Loucy (cell line): Measurements from ENCODE around the gene CLIP1.
"Not testable (repeated sequence)": the region's sequence is repeated elsewhere in the genome, so short reads cannot be mapped to it uniquely, and the experiment has no call there.

ENCODE experiments used
- H2AFZ ChIP-seq: fragments of 200-600 bp; sonication (generic); 2 replicates; pipeline ENCODE4 v1.6.0; 2016; ENCODE audit warnings: antibody characterized with exemption, mild to moderate bottlenecking, low read length, moderate library complexity
- H3F3A ChIP-seq: fragments of 200-600 bp; 2 replicates; pipeline ENCODE4 v1.6.0; 2016; ENCODE audit warnings: antibody characterized with exemption, low read depth, mild to moderate bottlenecking
- H3K27me3 ChIP-seq: fragments of 200-600 bp; sonication (generic); 2 replicates; pipeline ENCODE4 v1.6.1; 2014; ENCODE audit warnings: low read length, mild to moderate bottlenecking; ENCODE audit not compliant: insufficient read depth, poor library complexity, severe bottlenecking
- H3K36me3 ChIP-seq: fragments of 200-600 bp; sonication (generic); 2 replicates; pipeline ENCODE4 v1.6.1; 2016; ENCODE audit warnings: low read length; ENCODE audit not compliant: insufficient read depth
- H3K4me1 ChIP-seq: fragments of 200-600 bp; sonication (generic); 2 replicates; pipeline ENCODE4 v1.5.1; 2014; ENCODE audit warnings: low read length, mild to moderate bottlenecking; ENCODE audit not compliant: insufficient read depth, poor library complexity, severe bottlenecking
- H3K4me2 ChIP-seq: fragments of 200-600 bp; sonication (generic); 2 replicates; pipeline ENCODE4 v1.6.0; 2014; ENCODE audit warnings: antibody characterized with exemption, low read length, low read depth, mild to moderate bottlenecking; ENCODE audit not compliant: poor library complexity, severe bottlenecking
- H3K4me3 ChIP-seq: fragments of 200-600 bp; sonication (generic); 2 replicates; pipeline ENCODE4 v1.5.1; 2014; ENCODE audit warnings: low read length, mild to moderate bottlenecking, mixed read lengths; ENCODE audit not compliant: poor library complexity, severe bottlenecking
- H3K79me2 ChIP-seq: fragments of 200-600 bp; sonication (generic); 2 replicates; pipeline ENCODE4 v1.6.1; 2014; ENCODE audit warnings: low read length; ENCODE audit not compliant: insufficient read depth
- H3K9ac ChIP-seq: fragments of 200-600 bp; sonication (generic); 2 replicates; pipeline ENCODE4 v1.6.0; 2014; ENCODE audit warnings: mild to moderate bottlenecking, low read depth, low read length, moderate library complexity; ENCODE audit not compliant: poor library complexity, severe bottlenecking
- H3K9me2 ChIP-seq: fragments of 200-600 bp; sonication (generic); replicated peaks from 2 replicates; pipeline ENCODE4 v1.6.1; 2016; ENCODE audit warnings: low read depth, low read length, mixed read lengths
- H3K9me3 ChIP-seq: fragments of 200-600 bp; sonication (generic); 2 replicates; pipeline ENCODE4 v1.6.1; 2014; ENCODE audit warnings: mild to moderate bottlenecking, antibody characterized with exemption, low read length, low read depth; ENCODE audit not compliant: insufficient read depth
- H4K20me1 ChIP-seq: fragments of 200-600 bp; sonication (generic); 2 replicates; pipeline ENCODE4 v1.6.0; 2014; ENCODE audit warnings: antibody characterized with exemption, low read length, mild to moderate bottlenecking; ENCODE audit not compliant: insufficient read depth, poor library complexity, severe bottlenecking
- EZH2phosphoT487 ChIP-seq: fragments of 200-600 bp; IDR thresholded peaks from 2 replicates; pipeline ENCODE4 v1.6.1; 2018; ENCODE audit warnings: antibody characterized with exemption, mild to moderate bottlenecking, moderate library complexity, borderline replicate concordance
- TF ChIP-seq, protein P1 (sequence below): fragments of 200-600 bp; sonication (generic); conservative IDR thresholded peaks from 2 replicates; pipeline ENCODE4 v1.5.1; 2014; ENCODE audit warnings: mild to moderate bottlenecking, antibody characterized with exemption, low read length

Gene CLIP1

DNA sequence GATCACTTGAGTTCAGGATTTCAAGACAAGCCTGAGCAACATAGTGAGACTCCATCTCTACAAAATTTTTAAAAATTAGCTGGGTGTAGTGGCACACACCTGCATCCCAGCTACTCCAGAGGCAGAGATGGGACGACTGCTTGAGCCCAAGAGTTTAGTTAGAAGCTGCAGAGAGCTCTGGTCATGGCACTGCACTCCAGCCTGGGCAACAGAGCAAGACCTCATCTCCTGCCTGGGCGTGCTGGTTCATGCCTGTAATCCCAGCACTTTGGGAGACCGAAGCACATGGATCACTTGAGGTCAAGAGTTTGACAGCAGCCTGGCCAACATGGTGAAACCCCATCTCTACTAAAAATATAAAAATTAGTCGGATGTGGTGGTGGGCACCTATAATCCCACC lies 20.2 kb downstream of the CLIP1 start:
- Histone ChIP-seq H4K20me1 (no peaks in the 10 kb centered on the region), H3K4me2 (no peak overlapping the region), H3K27me3 (no peaks in the 10 kb centered on the region), H3K36me3 (no peaks in the 10 kb centered on the region), H3K9me2 (no peaks in the 10 kb centered on the region), H3K9me3 (no peaks in the 10 kb centered on the region), H3F3A (no peaks in the 10 kb centered on the region), H3K79me2 (peaks cover 5% of the 10 kb centered on the region; the same call in 1 of the 2 replicates), H3K4me3 (no peak overlapping the region), H3K4me1 (peaks cover 9% of the 10 kb centered on the region), H2AFZ (no peak overlapping the region), H3K9ac (no peak overlapping the region)
- no peak for TF ChIP-seq EZH2phosphoT487
- TF ChIP-seq, protein P1, sequence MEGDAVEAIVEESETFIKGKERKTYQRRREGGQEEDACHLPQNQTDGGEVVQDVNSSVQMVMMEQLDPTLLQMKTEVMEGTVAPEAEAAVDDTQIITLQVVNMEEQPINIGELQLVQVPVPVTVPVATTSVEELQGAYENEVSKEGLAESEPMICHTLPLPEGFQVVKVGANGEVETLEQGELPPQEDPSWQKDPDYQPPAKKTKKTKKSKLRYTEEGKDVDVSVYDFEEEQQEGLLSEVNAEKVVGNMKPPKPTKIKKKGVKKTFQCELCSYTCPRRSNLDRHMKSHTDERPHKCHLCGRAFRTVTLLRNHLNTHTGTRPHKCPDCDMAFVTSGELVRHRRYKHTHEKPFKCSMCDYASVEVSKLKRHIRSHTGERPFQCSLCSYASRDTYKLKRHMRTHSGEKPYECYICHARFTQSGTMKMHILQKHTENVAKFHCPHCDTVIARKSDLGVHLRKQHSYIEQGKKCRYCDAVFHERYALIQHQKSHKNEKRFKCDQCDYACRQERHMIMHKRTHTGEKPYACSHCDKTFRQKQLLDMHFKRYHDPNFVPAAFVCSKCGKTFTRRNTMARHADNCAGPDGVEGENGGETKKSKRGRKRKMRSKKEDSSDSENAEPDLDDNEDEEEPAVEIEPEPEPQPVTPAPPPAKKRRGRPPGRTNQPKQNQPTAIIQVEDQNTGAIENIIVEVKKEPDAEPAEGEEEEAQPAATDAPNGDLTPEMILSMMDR, result no peak

DNA sequence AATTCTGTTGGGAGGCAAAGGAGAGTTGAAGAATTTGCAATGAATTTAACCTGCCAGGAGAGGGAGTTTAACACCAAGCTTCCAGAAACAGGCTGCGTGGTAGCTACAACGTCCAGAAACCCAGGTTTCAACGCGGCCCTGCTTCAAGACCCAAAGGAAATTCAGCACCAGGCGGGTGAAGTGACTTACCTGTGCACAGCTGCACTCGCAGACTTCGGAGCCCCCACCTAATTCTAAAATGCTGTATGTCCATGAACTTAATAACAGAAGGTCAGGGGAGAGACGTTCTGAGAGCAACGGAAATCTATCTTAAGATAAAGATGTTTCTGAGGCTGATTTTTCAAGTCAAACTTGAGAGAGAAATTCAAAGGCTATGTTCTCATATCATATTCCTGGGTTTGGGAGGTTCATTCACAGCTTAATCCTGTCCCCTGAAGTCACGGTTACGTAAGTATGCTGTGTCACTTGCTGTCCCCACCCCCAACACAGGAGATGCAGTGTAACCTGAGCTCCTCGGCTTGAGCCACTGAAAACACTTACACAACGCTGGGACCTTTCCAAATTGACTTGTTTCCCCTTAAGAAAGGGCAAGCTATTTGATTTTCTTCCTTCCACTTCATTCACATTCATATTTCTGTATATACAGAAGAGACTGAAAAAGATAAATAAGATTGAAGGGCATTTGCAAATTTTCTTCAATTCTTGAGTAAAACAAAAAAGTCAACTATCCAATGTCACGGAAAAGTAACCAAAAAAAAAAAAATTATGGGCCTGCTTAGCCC lies 22.7 kb downstream of the CLIP1 start:
- Histone ChIP-seq H3K9me2 (no peaks in the 10 kb centered on the region), H2AFZ (no peak overlapping the region), H3K9ac (no peak overlapping the region), H3K4me3 (no peak overlapping the region), H4K20me1 (no peaks in the 10 kb centered on the region), H3K27me3 (no peaks in the 10 kb centered on the region), H3K4me2 (peak overlapping the region; percentile 17), H3K4me1 (peaks cover 9% of the 10 kb centered on the region), H3F3A (no peaks in the 10 kb centered on the region; the same call in 1 of the 2 replicates), H3K79me2 (peaks cover 5% of the 10 kb centered on the region; the same call in 1 of the 2 replicates), H3K36me3 (no peaks in the 10 kb centered on the region), H3K9me3 (no peaks in the 10 kb centered on the region)
- TF ChIP-seq, protein P1, result peak; percentile 77
- TF ChIP-seq EZH2phosphoT487, result no peak

DNA sequence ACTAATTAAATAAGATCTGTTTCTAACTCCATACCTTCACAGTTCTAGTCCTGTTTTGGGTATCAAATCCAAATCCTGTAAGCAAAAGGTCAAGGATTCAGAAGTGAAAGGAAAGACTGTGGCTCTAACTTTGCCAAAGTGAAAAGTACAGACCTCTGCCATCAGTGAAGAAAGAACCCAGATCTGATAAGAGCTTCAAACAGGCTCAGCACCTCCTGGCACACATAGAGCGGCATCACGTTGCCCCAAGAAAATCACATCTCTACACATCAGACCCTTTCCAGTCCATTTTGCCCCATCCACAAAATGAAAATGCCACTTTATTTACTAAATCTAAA lies 23.2 kb downstream of the CLIP1 start:
- H3K4me2 ChIP-seq, result peak overlapping the region; percentile 17
- no peaks in the 10 kb centered on the region for H4K20me1 ChIP-seq
- no peak overlapping the region for H2AFZ ChIP-seq
- H3F3A ChIP-seq, result no peaks in the 10 kb centered on the region; the same call in 1 of the 2 replicates
- peaks cover 5% of the 10 kb centered on the region; the same call in 1 of the 2 replicates for H3K79me2 ChIP-seq
- H3K9ac ChIP-seq, result no peak overlapping the region
- no peaks in the 10 kb centered on the region for H3K36me3 ChIP-seq
- H3K4me1 ChIP-seq, result peaks cover 9% of the 10 kb centered on the region
- H3K9me2 ChIP-seq, result no peaks in the 10 kb centered on the region
- no peak for TF ChIP-seq EZH2phosphoT487
- TF ChIP-seq, protein P1, result no peak
- no peaks in the 10 kb centered on the region for H3K27me3 ChIP-seq
- no peaks in the 10 kb centered on the region for H3K9me3 ChIP-seq
- no peak overlapping the region for H3K4me3 ChIP-seq

DNA sequence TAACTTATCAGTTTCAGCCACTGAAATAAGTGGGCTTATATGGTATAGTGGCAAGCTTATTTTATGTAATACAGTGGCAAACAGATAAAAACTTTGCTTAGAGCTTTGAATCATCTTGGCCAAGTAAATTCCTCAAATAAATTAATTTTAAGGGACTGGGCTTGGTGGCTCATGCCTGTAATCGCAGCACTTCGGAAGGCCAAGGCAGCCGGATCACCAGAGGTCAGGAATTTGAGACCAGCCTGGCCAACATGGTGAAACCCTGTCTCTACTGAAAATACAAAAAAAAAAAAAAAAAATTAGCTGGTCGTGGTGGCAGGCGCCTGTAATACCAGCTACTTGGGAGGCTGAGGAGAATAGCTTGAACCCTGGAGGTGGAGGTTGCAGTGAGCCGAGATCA lies 24.5 kb downstream of the CLIP1 start:
- H3F3A ChIP-seq, H3K4me2 ChIP-seq, H3K4me3 ChIP-seq, H3K9me2 ChIP-seq, H3K36me3 ChIP-seq, H4K20me1 ChIP-seq, H3K9ac ChIP-seq, H3K79me2 ChIP-seq, H2AFZ ChIP-seq, H3K4me1 ChIP-seq, H3K9me3 ChIP-seq, H3K27me3 ChIP-seq: not testable (repeated sequence)
